Myocyte (in vitro differentiated cells): Measurements from ENCODE around the gene UMODL1. TPM values are rescaled to one million over a fixed set of nuclear protein-coding genes. Genes with fewer than 3 reads are reported as not detected.

Experiments used
- DNase-seq: peaks from one replicate; pipeline ENCODE4 v3.0.0-alpha.2; 2012; ENCODE audit warnings: low read depth
- total RNA-seq: library from RNA; depleted of rRNA; stranded (reverse); fragments of >200 nt; gene quantifications from 2 replicates; pipeline ENCODE4 v1.2.3, GENCODE V29; 2014

UMODL1 gene
- total RNA-seq, 1 donor from 2014 or later: not detected

GRCh38 chr21:42186591-42186990 is 115.5 kb downstream of the UMODL1 start:
- DNase-seq: no peak

- no peak for DNase-seq
These were observed 117.0 kb downstream of the UMODL1 start for GRCh38 chr21:42187976-42188653.

- DNase-seq: no peak
These were observed 117.5 kb downstream of the UMODL1 start for GRCh38 chr21:42188663-42189062.

GRCh38 chr21:42189431-42189830 is 118.3 kb downstream of the UMODL1 start:
- DNase-seq: no peak

GRCh38 chr21:42189860-42190485 is 118.9 kb downstream of the UMODL1 start:
- DNase-seq: no peak

GRCh38 chr21:42190486-42190863 is 119.4 kb downstream of the UMODL1 start:
- DNase-seq: no peak

GRCh38 chr21:42191064-42191463 is 119.9 kb downstream of the UMODL1 start:
- DNase-seq: no peak

- DNase-seq: no peak
These were observed 120.8 kb downstream of the UMODL1 start for GRCh38 chr21:42191696-42192595.

Other genes with a start within 250 kb of the UMODL1 start
- gene PRDM15, start 192.0 kb upstream of the UMODL1 start, total RNA-seq: 6.8 and 10.2 TPM in 2 replicates
- gene C2CD2, start 117.3 kb upstream of the UMODL1 start, total RNA-seq: 8.3 and 9.4 TPM in 2 replicates
- gene ZBTB21, start 61.0 kb upstream of the UMODL1 start, total RNA-seq: 7.3 and 8.0 TPM in 2 replicates
- 0.57 and 1.2 TPM in 2 replicates for gene ABCG1, start 147.8 kb downstream of the UMODL1 start, total RNA-seq
- 0.83 and 3.1 TPM in 2 replicates for gene TFF3, start 244.1 kb downstream of the UMODL1 start, total RNA-seq